GM12874 (cell line): ENCODE data around the gene LHPP.

Experiments
- CTCF ChIP-seq: IDR thresholded peaks from 2 replicates; pipeline ENCODE4 v1.5.1; 2011; ENCODE audit warnings: low read depth, mild to moderate bottlenecking, control low read depth, low read length, moderate library complexity; ENCODE audit not compliant: insufficient read depth

The LHPP gene

GRCh38 chr10:124611738-124612137 lies 150.1 kb downstream of the LHPP start:
- no peak for TF ChIP-seq CTCF

- no peak for TF ChIP-seq CTCF
Measured at GRCh38 chr10:124612611-124613498, 151.2 kb downstream of the LHPP start.

- no peak for TF ChIP-seq CTCF
Measured at GRCh38 chr10:124614003-124614659, 152.5 kb downstream of the LHPP start.

GRCh38 chr10:124615259-124615658 lies 153.6 kb downstream of the LHPP start:
- no peak for TF ChIP-seq CTCF

- TF ChIP-seq CTCF = no peak
Measured at GRCh38 chr10:124616040-124616835, 154.6 kb downstream of the LHPP start.

GRCh38 chr10:124616836-124617130 lies 155.2 kb downstream of the LHPP start:
- TF ChIP-seq CTCF = no peak

- TF ChIP-seq CTCF = no peak
Measured at GRCh38 chr10:124618470-124619073, 156.9 kb downstream of the LHPP start.
